Caco-2 (cell line): ENCODE results near the gene OR8I2. TPM values are rescaled to one million over a fixed set of nuclear protein-coding genes. Genes with fewer than 3 reads are reported as not detected.
A peak's percentile ranks its signal among the peaks of the same experiment; 100 is the strongest.

Experiments
- BruUV-seq: library from RNA; stranded (reverse); fragments of 400-500 nt; replicated peaks from 2 replicates; lab custom pipeline; 2021; lab: Mats Ljungman, UMichigan
- CTCF ChIA-PET: fragments of 300-600 bp; sonication (Branson Sonifier 250); formaldehyde crosslinking; loops from one replicate; lab custom pipeline; 2022; ENCODE audit warnings: antibody characterized with exemption; lab: Charles Lee
- POLR2A ChIA-PET: fragments of 300-600 bp; sonication (Branson Sonifier 250); formaldehyde crosslinking; loops from one replicate; lab custom pipeline; 2022; ENCODE audit warnings: antibody characterized with exemption; lab: Charles Lee
- DNase-seq, 2 experiments: peaks; one replicate each; pipeline versions ENCODE4 v3.0.0 to v3.0.0-alpha.2; 2020 to 2022
- H3K27me3 ChIP-seq: replicated peaks from 2 replicates; pipeline ENCODE4 v1.6.0; 2011; ENCODE audit warnings: low read length; ENCODE audit not compliant: control insufficient read depth, insufficient read depth
- H3K36me3 ChIP-seq: 2 replicates; pipeline ENCODE4 v1.5.1; 2011; ENCODE audit warnings: low read length; ENCODE audit not compliant: control insufficient read depth, insufficient read depth
- H3K4me1 ChIP-seq: fragments of 250-450 bp; sonication (Bioruptor Pico); 2 replicates; pipeline ENCODE4 v1.5.1; 2020; ENCODE audit warnings: mild to moderate bottlenecking
- H3K4me3 ChIP-seq: 2 replicates; pipeline ENCODE4 v1.5.1; 2011; ENCODE audit warnings: low read depth, mild to moderate bottlenecking, control low read depth, low read length
- H3K9me3 ChIP-seq: fragments of 250-450 bp; sonication (Bioruptor Pico); 2 replicates; pipeline ENCODE4 v1.5.1; 2020; ENCODE audit warnings: mild to moderate bottlenecking, moderate library complexity
- H3K27ac Mint-ChIP-seq: one replicate; pipeline ENCODE4 v1.8.0; 2022; ENCODE audit warnings: mixed read lengths; ENCODE audit not compliant: unreplicated experiment
- H3K27me3 Mint-ChIP-seq: one replicate; pipeline ENCODE4 v1.8.0; 2022; ENCODE audit warnings: mixed read lengths; ENCODE audit not compliant: insufficient read depth, unreplicated experiment
- H3K36me3 Mint-ChIP-seq: one replicate; pipeline ENCODE4 v1.8.0; 2022; ENCODE audit warnings: mild to moderate bottlenecking, mixed read lengths; ENCODE audit not compliant: insufficient read depth, unreplicated experiment
- H3K4me1 Mint-ChIP-seq: one replicate; pipeline ENCODE4 v1.8.0; 2022; ENCODE audit warnings: low read depth, mixed read lengths; ENCODE audit not compliant: unreplicated experiment
- H3K4me3 Mint-ChIP-seq: one replicate; pipeline ENCODE4 v1.8.0; 2022; ENCODE audit warnings: mild to moderate bottlenecking, moderate library complexity, mixed read lengths; ENCODE audit not compliant: unreplicated experiment
- H3K9me3 Mint-ChIP-seq: one replicate; pipeline ENCODE4 v1.8.0; 2022; ENCODE audit warnings: mixed read lengths; ENCODE audit not compliant: unreplicated experiment
- CTCF ChIP-seq, 2 experiments: fragments of 200-600 bp in 1 of 2; IDR thresholded peaks; 1 replicate in 1 of 2; 2 replicates in 1 of 2; pipeline versions ENCODE4 v1.5.1 to v1.8.0; 2011 to 2022; ENCODE audit warnings: antibody characterized with exemption in 1 of 2, control low read depth in 1 of 2, inconsistent platforms in 1 of 2, low read depth in 1 of 2, low read length in 1 of 2, mild to moderate bottlenecking in 1 of 2, moderate library complexity in 1 of 2; ENCODE audit not compliant: insufficient read depth in 1 of 2, severe bottlenecking in 1 of 2, unreplicated experiment in 1 of 2
- intact Hi-C: fragments of 100-400 bp; cut with micrococcal nuclease; formaldehyde crosslinking; loops from one replicate; pipeline ENCODE4 v1.10.0; 2022; ENCODE audit not compliant: unreplicated experiment
- total RNA-seq: library from RNA; stranded (reverse); gene quantifications from 2 replicates; pipeline ENCODE4 v1.2.3, GENCODE V29; 2022

OR8I2 gene
- total RNA-seq, 1 experiment from 2014 or later, result not detected

GRCh38 chr11:56066980-56067379, 26.1 kb upstream of the OR8I2 start:
- TF ChIP-seq CTCF (IDR thresholded peaks at IDR 0.05; ENCODE audit: insufficient read depth in 1 of 2, low read depth in 1 of 2, low read length in 1 of 2, severe bottlenecking in 1 of 2, unreplicated experiment in 1 of 2), result no peak
- DNase-seq, result peak; percentile 50 to 65
- Mint-ChIP-seq H3K27ac (peak overlapping the region; percentile 83), H3K9me3 (peaks cover 19% of the 10 kb centered on the region), H3K36me3 (no peaks in the 10 kb centered on the region), H3K4me1 (no peaks in the 10 kb centered on the region), H3K27me3 (no peaks in the 10 kb centered on the region), H3K4me3 (no peak overlapping the region)
- no peaks in the 10 kb centered on the region for H3K36me3 ChIP-seq
- CTCF ChIA-PET, result interaction anchor here (0.8 kb wide), 1 partner anchor 111 kb away, joined by 3 read pairs; no protein-coding TSS in a partner anchor
- H3K27me3 ChIP-seq, result no peaks in the 10 kb centered on the region
- peaks cover 16% of the 10 kb centered on the region; the same call in 1 of the 2 replicates for H3K9me3 ChIP-seq
- H3K4me1 ChIP-seq, result peaks cover 40% of the 10 kb centered on the region
- no peak overlapping the region for H3K4me3 ChIP-seq
- BruUV-seq, result no TSS peak
- POLR2A ChIA-PET, result interaction anchor here (0.6 to 0.8 kb wide), 3 partner anchors 12 to 49 kb away, joined by 3 read pairs; no protein-coding TSS in a partner anchor
- intact Hi-C loops, result loop anchor here (1.0 to 5.0 kb wide), 4 partner anchors 9 to 111 kb away; no protein-coding TSS in a partner anchor

- Mint-ChIP-seq H3K27ac (no peak overlapping the region), H3K4me1 (no peaks in the 10 kb centered on the region), H3K36me3 (no peaks in the 10 kb centered on the region), H3K27me3 (no peaks in the 10 kb centered on the region), H3K4me3 (no peak overlapping the region), H3K9me3 (peaks cover 10% of the 10 kb centered on the region)
- H3K4me3 ChIP-seq, result no peak overlapping the region
- H3K27me3 ChIP-seq, result no peaks in the 10 kb centered on the region
- intact Hi-C loops, result loop anchor here (1.0 to 5.0 kb wide), 5 partner anchors 22 to 372 kb away; no protein-coding TSS in a partner anchor
- BruUV-seq, result no TSS peak
- no peaks in the 10 kb centered on the region for H3K36me3 ChIP-seq
- no peak for DNase-seq
- H3K9me3 ChIP-seq, result no peaks in the 10 kb centered on the region
- no peaks in the 10 kb centered on the region for H3K4me1 ChIP-seq
- ChIA-PET CTCF (no interaction called here), POLR2A (no interaction called here)
- TF ChIP-seq CTCF (IDR thresholded peaks at IDR 0.05; ENCODE audit: insufficient read depth in 1 of 2, low read depth in 1 of 2, low read length in 1 of 2, severe bottlenecking in 1 of 2, unreplicated experiment in 1 of 2), result peak in 1 of 2 experiments; percentile 47
Measured at GRCh38 chr11:56089697-56090096, 3.4 kb upstream of the OR8I2 start.

GRCh38 chr11:56103210-56103737, 10.2 kb downstream of the OR8I2 start, which contains the start of gene OR8H2:
Gene OR8H2, plus strand, starts transcription at chr11:56103687. Its CDS starts 1,356 bp downstream, at chr11:56105043.
- H3K27me3 Mint-ChIP-seq, result no peaks in the 10 kb centered on the region
- BruUV-seq, result no TSS peak
- H3K36me3 Mint-ChIP-seq, result no peaks in the 10 kb centered on the region
- Histone ChIP-seq H3K27me3 (no peaks in the 10 kb centered on the region), H3K36me3 (no peaks in the 10 kb centered on the region), H3K4me1 (no peaks in the 10 kb centered on the region), H3K9me3 (no peaks in the 10 kb centered on the region), H3K4me3 (no peak within 1 kb of the TSS)
- no peaks in the 10 kb centered on the region for H3K4me1 Mint-ChIP-seq
- H3K4me3 Mint-ChIP-seq, result no peak within 1 kb of the TSS
- no peaks in the 10 kb centered on the region for H3K9me3 Mint-ChIP-seq
- CTCF ChIA-PET, result no interaction called here
- POLR2A ChIA-PET, result no interaction called here
- no peak for TF ChIP-seq CTCF (IDR thresholded peaks at IDR 0.05; ENCODE audit: insufficient read depth in 1 of 2, low read depth in 1 of 2, low read length in 1 of 2, severe bottlenecking in 1 of 2, unreplicated experiment in 1 of 2)
- no peak within 1 kb of the TSS for H3K27ac Mint-ChIP-seq
- intact Hi-C loops, result no loop called here
- no peak for DNase-seq
